ENCODE measurements around the gene LSM14A. TPM values are rescaled to one million over a fixed set of nuclear protein-coding genes. Genes with fewer than 3 reads are reported as not detected.
A peak's percentile ranks its signal among the peaks of the same experiment; 100 is the strongest.
"Not testable (repeated sequence)": the region's sequence is repeated elsewhere in the genome, so short reads cannot be mapped to it uniquely, and the experiment has no call there.

The LSM14A gene
- polyA plus RNA-seq, 3 donors: 73.2 to 91.8 (median 82.7) TPM

GRCh38 chr19:34253681-34254045, 81.4 kb downstream of the LSM14A start:
- DNase-seq; H3K9ac ChIP-seq (ENCODE audit: insufficient read depth, low read length, poor library complexity, severe bottlenecking); H4K20me1 ChIP-seq (ENCODE audit: insufficient read depth, low read length); H3K27ac ChIP-seq (ENCODE audit: low read depth in 1 of 2, low read length in 2 of 2); H3K9me3 ChIP-seq (replicated peaks in 1 of 2; ENCODE audit: control insufficient read depth in 1 of 2, insufficient read depth in 1 of 2, low read length in 2 of 2); H3K36me3 Mint-ChIP-seq; H3K36me3 ChIP-seq (replicated peaks in 1 of 2; ENCODE audit: control insufficient read depth in 1 of 2, insufficient read depth in 2 of 2, low read length in 2 of 2); H3K79me2 ChIP-seq (ENCODE audit: insufficient read depth, low read length): not testable (repeated sequence)
- Mint-ChIP-seq H3K4me3 (peak overlapping the region; percentile 96 to 97), H3K27me3 (ENCODE audit: low read depth in 3 of 3) (peaks cover 49 to 65% (median 58%) of the 10 kb centered on the region in 3 donors), H3K9me3 (peaks cover 0 to 13% (median 2%) of the 10 kb centered on the region in 7 donors), H3K4me1 (peaks cover 15% of the 10 kb centered on the region), H3K27ac (peak overlapping the region in 2 of 7 donors; percentile 62 to 78)
- WGBS (ENCODE audit: insufficient coverage): 75% methylated on average over 17 of the region's 17 CpGs
- H3K4me1 ChIP-seq (ENCODE audit: control insufficient read depth in 1 of 2, insufficient read depth in 2 of 2, low read length in 2 of 2): peaks cover 11 to 14% of the 10 kb centered on the region in 2 donors
- H3K4me2 ChIP-seq (replicated peaks; ENCODE audit: extremely low read depth, low read length, poor library complexity, severe bottlenecking): peak overlapping the region; percentile 95
- H3K4me3 ChIP-seq (replicated peaks in 1 of 3; ENCODE audit: low read depth in 2 of 3, low read length in 3 of 3): peak overlapping the region; percentile 74 to 90 (median 81)
- H3K27me3 ChIP-seq (ENCODE audit: control insufficient read depth in 2 of 2, insufficient read depth in 2 of 2, low read length in 2 of 2): peaks cover 17 to 41% of the 10 kb centered on the region in 2 donors
- intact Hi-C loops (cut with micrococcal nuclease): loop anchor here (5.0 to 10.0 kb wide), 2 partner anchors 81 to 84 kb away; no protein-coding TSS in a partner anchor
- peak overlapping the region; percentile 99 for H2AFZ ChIP-seq (ENCODE audit: insufficient read depth, low read depth, low read length, poor library complexity, severe bottlenecking)

GRCh38 chr19:34254046-34254697, 81.9 kb downstream of the LSM14A start, which contains the start of gene GARRE1:
Gene GARRE1 (plus strand): TSS chr19:34254554. CDS start chr19:34300474, 45,920 bp downstream.
- H3K27me3 Mint-ChIP-seq (ENCODE audit: low read depth in 3 of 3): peaks cover 49 to 62% (median 58%) of the 10 kb centered on the region in 3 donors
- Histone ChIP-seq H3K79me2 (ENCODE audit: insufficient read depth, low read length) (no peaks in the 10 kb centered on the region), H3K4me2 (replicated peaks; ENCODE audit: extremely low read depth, low read length, poor library complexity, severe bottlenecking) (peak within 1 kb of the TSS; percentile 95), H3K4me1 (ENCODE audit: control insufficient read depth in 1 of 2, insufficient read depth in 2 of 2, low read length in 2 of 2) (peaks cover 11 to 14% of the 10 kb centered on the region in 2 donors), H3K4me3 (replicated peaks in 1 of 3; ENCODE audit: low read depth in 2 of 3, low read length in 3 of 3) (peak within 1 kb of the TSS; percentile 74 to 90 (median 81)), H3K27ac (ENCODE audit: low read depth in 1 of 2, low read length in 2 of 2) (peak within 1 kb of the TSS in 1 of 2 donors; percentile 69), H3K36me3 (replicated peaks in 1 of 2; ENCODE audit: control insufficient read depth in 1 of 2, insufficient read depth in 2 of 2, low read length in 2 of 2) (no peaks in the 10 kb centered on the region), H3K9me3 (replicated peaks in 1 of 2; ENCODE audit: control insufficient read depth in 1 of 2, insufficient read depth in 1 of 2, low read length in 2 of 2) (no peaks in the 10 kb centered on the region), H3K9ac (ENCODE audit: insufficient read depth, low read length, poor library complexity, severe bottlenecking) (peak within 1 kb of the TSS; percentile 76), H4K20me1 (ENCODE audit: insufficient read depth, low read length) (no peaks in the 10 kb centered on the region), H2AFZ (ENCODE audit: insufficient read depth, low read depth, low read length, poor library complexity, severe bottlenecking) (peak within 1 kb of the TSS; percentile 99), H3K27me3 (ENCODE audit: control insufficient read depth in 2 of 2, insufficient read depth in 2 of 2, low read length in 2 of 2) (peaks cover 21 to 41% of the 10 kb centered on the region in 2 donors)
- H3K36me3 Mint-ChIP-seq: peaks cover 0 to 6% of the 10 kb centered on the region in 2 donors
- peaks cover 15% of the 10 kb centered on the region for H3K4me1 Mint-ChIP-seq
- DNase-seq: peak; percentile 52 to 63 (median 60)
- intact Hi-C loops (cut with micrococcal nuclease): loop anchor here (5.0 to 10.0 kb wide), 2 partner anchors 81 to 83 kb away; no protein-coding TSS in a partner anchor
- 0% methylated on average over 45 of the region's 56 CpGs for WGBS (ENCODE audit: insufficient coverage)
- peak within 1 kb of the TSS; percentile 96 to 97 for H3K4me3 Mint-ChIP-seq
- H3K27ac Mint-ChIP-seq: peak within 1 kb of the TSS in 6 of 7 donors; percentile 62 to 91 (median 82)
- no peak for TF ChIP-seq CTCF (IDR thresholded peaks at IDR 0.05)
- peaks cover 0 to 13% (median 2%) of the 10 kb centered on the region in 7 donors for H3K9me3 Mint-ChIP-seq

Measured in CD14-positive monocyte (primary cell).